SK-N-SH treated with all-trans-retinoic acid at 6 μM for 48 hours (cell line): ENCODE data around the gene FOXO3.

Experiments used
- ARNTL ChIP-seq: fragments of 450-650 bp; formaldehyde crosslinking; IDR thresholded peaks from 2 replicates; pipeline ENCODE4 v1.5.0; 2020; ENCODE audit warnings: low read depth, mild to moderate bottlenecking, moderate library complexity, borderline replicate concordance
- BACH2 ChIP-seq: fragments of 250-450 bp; sonication (Bioruptor Pico); IDR thresholded peaks from 2 replicates; pipeline ENCODE4 v1.9.0; 2021; ENCODE audit warnings: mild to moderate bottlenecking, borderline replicate concordance
- CSRNP3 ChIP-seq: fragments of 250-450 bp; sonication (Bioruptor Pico); IDR thresholded peaks from 2 replicates; pipeline ENCODE4 v1.5.1; 2021; ENCODE audit warnings: mild to moderate bottlenecking, moderate library complexity
- ESRRG ChIP-seq: fragments of 250-450 bp; sonication (Bioruptor Pico); IDR thresholded peaks from 2 replicates; pipeline ENCODE4 v1.6.1; 2021; ENCODE audit warnings: mild to moderate bottlenecking
- ISL1 ChIP-seq: fragments of 250-450 bp; sonication (Bioruptor Pico); IDR thresholded peaks from 2 replicates; pipeline ENCODE4 v2.1.2; 2022; ENCODE audit warnings: mild to moderate bottlenecking, moderate library complexity
- OSR1 ChIP-seq: fragments of 250-450 bp; sonication (Bioruptor Pico); IDR thresholded peaks from 2 replicates; pipeline ENCODE4 v1.8.0; 2022; ENCODE audit warnings: moderate library complexity, mild to moderate bottlenecking, inconsistent platforms
- POU6F1 ChIP-seq: fragments of 250-450 bp; sonication (Bioruptor Pico); IDR thresholded peaks from 2 replicates; pipeline ENCODE4 v1.8.0; 2021; ENCODE audit warnings: low read depth, mild to moderate bottlenecking, moderate library complexity, borderline replicate concordance
- TCF4 ChIP-seq: fragments of 250-450 bp; sonication (Bioruptor Pico); IDR thresholded peaks from 2 replicates; pipeline ENCODE4 v1.8.0; 2021; ENCODE audit warnings: mild to moderate bottlenecking, moderate library complexity, borderline replicate concordance
- ZFP3 ChIP-seq: fragments of 250-450 bp; sonication (Bioruptor Pico); IDR thresholded peaks from 2 replicates; pipeline ENCODE4 v1.5.0; 2020; ENCODE audit warnings: mild to moderate bottlenecking, moderate library complexity
- ZFP30 ChIP-seq: fragments of 450-650 bp; formaldehyde crosslinking; IDR thresholded peaks from 2 replicates; pipeline ENCODE4 v1.5.0; 2022; ENCODE audit warnings: mild to moderate bottlenecking, moderate library complexity
- ZNF565 ChIP-seq: fragments of 450-650 bp; formaldehyde crosslinking; conservative IDR thresholded peaks from 2 replicates; pipeline ENCODE4 v1.5.0; 2020; ENCODE audit warnings: low read depth, mild to moderate bottlenecking, moderate library complexity
- TF ChIP-seq, protein P1 (sequence below): fragments of 250-450 bp; sonication (Bioruptor Pico); IDR thresholded peaks from 2 replicates; pipeline ENCODE4 v1.8.0; 2020; ENCODE audit warnings: mild to moderate bottlenecking, moderate library complexity, borderline replicate concordance

GRCh38 chr6:108658174-108658573 is 97.5 kb downstream of the FOXO3 start:
- TF ChIP-seq TCF4 (CRISPR knock-in tag) (no peak), BACH2 (CRISPR knock-in tag) (no peak), CSRNP3 (CRISPR knock-in tag) (no peak), ESRRG (CRISPR knock-in tag) (no peak), ZNF565 (CRISPR knock-in tag) (no peak), ZFP30 (no peak), ZFP3 (CRISPR knock-in tag) (no peak), OSR1 (CRISPR knock-in tag) (no peak), POU6F1 (no peak), ARNTL (no peak), ISL1 (no peak)
- TF ChIP-seq, protein P1, sequence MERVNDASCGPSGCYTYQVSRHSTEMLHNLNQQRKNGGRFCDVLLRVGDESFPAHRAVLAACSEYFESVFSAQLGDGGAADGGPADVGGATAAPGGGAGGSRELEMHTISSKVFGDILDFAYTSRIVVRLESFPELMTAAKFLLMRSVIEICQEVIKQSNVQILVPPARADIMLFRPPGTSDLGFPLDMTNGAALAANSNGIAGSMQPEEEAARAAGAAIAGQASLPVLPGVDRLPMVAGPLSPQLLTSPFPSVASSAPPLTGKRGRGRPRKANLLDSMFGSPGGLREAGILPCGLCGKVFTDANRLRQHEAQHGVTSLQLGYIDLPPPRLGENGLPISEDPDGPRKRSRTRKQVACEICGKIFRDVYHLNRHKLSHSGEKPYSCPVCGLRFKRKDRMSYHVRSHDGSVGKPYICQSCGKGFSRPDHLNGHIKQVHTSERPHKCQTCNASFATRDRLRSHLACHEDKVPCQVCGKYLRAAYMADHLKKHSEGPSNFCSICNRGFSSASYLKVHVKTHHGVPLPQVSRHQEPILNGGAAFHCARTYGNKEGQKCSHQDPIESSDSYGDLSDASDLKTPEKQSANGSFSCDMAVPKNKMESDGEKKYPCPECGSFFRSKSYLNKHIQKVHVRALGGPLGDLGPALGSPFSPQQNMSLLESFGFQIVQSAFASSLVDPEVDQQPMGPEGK (CRISPR knock-in tag), result no peak
